K562 (cell line): Measurements from ENCODE around the gene PGAP3. TPM values are rescaled to one million over a fixed set of nuclear protein-coding genes. Genes with fewer than 3 reads are reported as not detected.

Experiments
- ATAC-seq: fragments of 200-7000 bp; cut with Tn5 transposase; 3 replicates; pipeline ENCODE4 v1.9.1; 2020; ENCODE audit warnings: moderate library complexity
- BruUV-seq: library from RNA; stranded (reverse); fragments of 400-500 nt; replicated peaks from 2 replicates; lab custom pipeline; 2021; lab: Mats Ljungman, UMichigan
- CTCF ChIA-PET: fragments of 300-600 bp; formaldehyde crosslinking; extraction: SDS; loops from one replicate; lab custom pipeline; 2021; ENCODE audit warnings: low intra/inter-chr PET ratio; lab: Yijun Ruan, JAX
- POLR2A ChIA-PET: fragments of 300-600, 350-650 bp; sonication (Branson Sonifier 250); formaldehyde crosslinking; extraction: SDS; loops from one replicate; lab custom pipeline; 2021; ENCODE audit warnings: antibody characterized with exemption, inconsistent platforms; lab: Yijun Ruan, JAX
- DNase-seq, 4 experiments: peaks; one replicate each; pipeline versions ENCODE4 v3.0.0 to v3.0.0-alpha.2; 2011 to 2018; ENCODE audit warnings: low spot score in 3 of 4, mixed read lengths in 3 of 4; ENCODE audit errors: extremely low read depth in 1 of 4
- FAIRE-seq: peaks from 2 replicates; lab custom pipeline; 2011; peaks lifted over from hg19 to GRCh38; lab: Jason Lieb, UNC
- H2AFZ ChIP-seq: 2 replicates; pipeline ENCODE4 v1.6.0; 2011; ENCODE audit warnings: low read depth, low read length, control low read depth, inconsistent platforms
- H3K27ac ChIP-seq: fragments of 200-600 bp; 3 replicates; pipeline ENCODE4 v1.8.0; 2011; ENCODE audit warnings: low read depth, mild to moderate bottlenecking, control low read depth, inconsistent platforms, low read length, moderate library complexity, mixed read lengths; ENCODE audit errors: extremely low read depth
- H3K27me3 ChIP-seq, 2 experiments: fragments of 300-600 bp in 1 of 2; 2 replicates in 1 of 2; 3 replicates in 1 of 2; pipeline versions ENCODE4 v1.6.0 to v1.8.0; 2011; ENCODE audit warnings: inconsistent platforms in 2 of 2, low read length in 2 of 2, mild to moderate bottlenecking in 1 of 2, mixed read lengths in 1 of 2, moderate library complexity in 1 of 2; ENCODE audit not compliant: control insufficient read depth in 2 of 2, insufficient read depth in 2 of 2
- H3K36me3 ChIP-seq: fragments of 300-600 bp; 3 replicates; pipeline ENCODE4 v1.8.0; 2011; ENCODE audit warnings: mild to moderate bottlenecking, low read length, inconsistent platforms; ENCODE audit not compliant: control insufficient read depth, insufficient read depth
- H3K4me1 ChIP-seq, 2 experiments: fragments of 200-600 bp in 1 of 2; replicated peaks in 1 of 2; 2 replicates in 1 of 2; 3 replicates in 1 of 2; pipeline versions ENCODE4 v1.5.1 to v1.8.0; 2011; ENCODE audit warnings: inconsistent platforms in 2 of 2, low read length in 2 of 2, mild to moderate bottlenecking in 1 of 2, mixed read lengths in 1 of 2, moderate library complexity in 1 of 2; ENCODE audit not compliant: control insufficient read depth in 2 of 2, insufficient read depth in 2 of 2
- H3K4me2 ChIP-seq: 2 replicates; pipeline ENCODE4 v1.6.1; 2011; ENCODE audit warnings: low read length, control low read depth, inconsistent platforms, mixed read lengths; ENCODE audit not compliant: insufficient read depth
- H3K4me3 ChIP-seq: fragments of 200-600 bp; sonication (generic), shearing (Covaris generic); 2 replicates; pipeline ENCODE4 v1.5.1; 2016; ENCODE audit warnings: control low read depth, inconsistent platforms
- H3K79me2 ChIP-seq: fragments of 200-600 bp; 3 replicates; pipeline ENCODE4 v1.8.0; 2011; ENCODE audit warnings: low read length, inconsistent platforms; ENCODE audit not compliant: control insufficient read depth, insufficient read depth
- H3K9ac ChIP-seq, 2 experiments: 2 replicates each; pipeline versions ENCODE4 v1.6.0 to v1.6.1; 2011; ENCODE audit warnings: low read depth in 2 of 2, low read length in 2 of 2, control low read depth in 1 of 2, inconsistent platforms in 1 of 2, mild to moderate bottlenecking in 1 of 2, mixed read lengths in 1 of 2; ENCODE audit not compliant: insufficient read depth in 1 of 2
- H3K9me1 ChIP-seq: one replicate; pipeline ENCODE4 v1.6.0; 2011; ENCODE audit warnings: inconsistent platforms, mild to moderate bottlenecking, low read length, moderate library complexity; ENCODE audit not compliant: control insufficient read depth, insufficient read depth
- H3K9me3 ChIP-seq: replicated peaks from 2 replicates; pipeline ENCODE4 v1.5.1; 2011; ENCODE audit warnings: low read depth, low read length, inconsistent platforms; ENCODE audit not compliant: control insufficient read depth, insufficient read depth
- H4K20me1 ChIP-seq: replicated peaks from 2 replicates; pipeline ENCODE4 v1.6.1; 2011; ENCODE audit warnings: low read length, inconsistent platforms, mixed read lengths; ENCODE audit not compliant: control insufficient read depth, insufficient read depth
- CTBP1 ChIP-seq: fragments of 450-650 bp; IDR thresholded peaks from 2 replicates; pipeline ENCODE4 v1.6.1; 2016; ENCODE audit warnings: borderline replicate concordance
- MIER1 ChIP-seq: fragments of 450-650 bp; IDR thresholded peaks from 2 replicates; pipeline ENCODE4 v1.6.1; 2016; ENCODE audit warnings: antibody characterized with exemption, mild to moderate bottlenecking, low read depth
- MTA3 ChIP-seq: fragments of 450-650 bp; formaldehyde crosslinking; IDR thresholded peaks from 2 replicates; pipeline ENCODE4 v1.6.1; 2017; ENCODE audit warnings: mild to moderate bottlenecking, borderline replicate concordance
- YY1 ChIP-seq, 3 experiments: IDR thresholded peaks; 2 replicates each; pipeline ENCODE4 v1.6.1; 2011; ENCODE audit warnings: low read length in 2 of 3, mild to moderate bottlenecking in 2 of 3, moderate library complexity in 2 of 3, borderline replicate concordance in 1 of 3, control low read depth in 1 of 3, low read depth in 1 of 3; ENCODE audit not compliant: insufficient read depth in 3 of 3, insufficient replicate concordance in 2 of 3, control insufficient read depth in 1 of 3, insufficient read length in 1 of 3; ENCODE audit errors: extremely low read depth in 1 of 3
- ZBTB33 ChIP-seq: sonication (generic); formaldehyde crosslinking; IDR thresholded peaks from 2 replicates; pipeline ENCODE4 v1.8.1; 2023; ENCODE audit warnings: mild to moderate bottlenecking, missing genetic modification reagents
- ZNF121 ChIP-seq: sonication (generic); formaldehyde crosslinking; conservative IDR thresholded peaks from 2 replicates; pipeline ENCODE4 v1.8.0; 2022; ENCODE audit warnings: missing genetic modification reagents
- ZNF561 ChIP-seq: fragments of 450-650 bp; formaldehyde crosslinking; conservative IDR thresholded peaks from 2 replicates; pipeline ENCODE4 v1.4.0; 2020; ENCODE audit warnings: mild to moderate bottlenecking, moderate library complexity
- WGBS: fragments of 100-300 bp; shearing (Covaris generic); methylation state at CpG from one replicate; pipeline ENCODE4 v1.1.6; 2016; ENCODE audit warnings: low coverage, mixed read lengths; ENCODE audit not compliant: insufficient coverage; ENCODE audit errors: missing lambda C conversion rate; 5-methylcytosine and 5-hydroxymethylcytosine counted together
- in situ Hi-C: fragments of 300-500 bp; cut with MboI; formaldehyde crosslinking; loops from 4 replicates; pipeline ENCODE4 v1.15.0; 2018; ENCODE audit warnings: inconsistent platforms, mixed read lengths
- intact Hi-C: fragments of 100-400 bp; cut with micrococcal nuclease; formaldehyde crosslinking; loops from 2 replicates; pipeline ENCODE4 v1.14.2; 2022
- polyA plus RNA-seq, 8 experiments: library from polyadenylated mRNA; depleted of rRNA in 4 of 8; stranded (reverse) in 5 of 8; unstranded in 3 of 8; fragments of >200 nt; fragmentation: Nextera tagmentation in 2 of 8; fragmentation: Illumina TruSeq in 1 of 8; extraction: Ambion mirVana in 2 of 8; extraction: Trizol in 1 of 8; gene quantifications; 2 replicates each; pipeline versions ENCODE4 v1.2.1 to v1.2.3, GENCODE V29; 2011 to 2014; ENCODE audit warnings: inconsistent platforms in 1 of 8, missing spikeins in 1 of 8
- total RNA-seq, 7 experiments: library from RNA; depleted of rRNA in 6 of 7; stranded (reverse); fragments of >200 nt in 6 of 7; fragmentation: Illumina TruSeq in 2 of 7; extraction: Trizol in 2 of 7; gene quantifications; 2 replicates each; pipeline versions ENCODE4 v1.2.1 to v1.2.3, GENCODE V29; 2011 to 2021; ENCODE audit warnings: low replicate concordance in 1 of 7

The PGAP3 gene
- total and polyA plus RNA-seq, 9 of the 15 experiments (the other 6 are each of a cell fraction or from before 2014, with no cell fraction given) = 0.38 to 9.4 (median 4.5) TPM

GRCh38 chr17:39622380-39623006 is 65.4 kb downstream of the PGAP3 start:
- DNase-seq = no peak
- POLR2A ChIA-PET = interaction anchor here (0.9 kb wide), 1 partner anchor 21 kb away, joined by 3 read pairs; no protein-coding TSS in a partner anchor

More at GRCh38 chr17:39622380-39623006, 65.4 kb downstream of the PGAP3 start:
- no peak overlapping the region for H3K27ac ChIP-seq
- H3K79me2 ChIP-seq = no peaks in the 10 kb centered on the region
- H3K4me3 ChIP-seq = no peak overlapping the region
- H3K4me2 ChIP-seq = peak overlapping the region; percentile 70
- peak overlapping the region; percentile 76 for H2AFZ ChIP-seq
- in situ Hi-C loops = loop anchor here (5.0 kb wide), 2 partner anchors 50 to 135 kb away; no protein-coding TSS in a partner anchor
- 33% methylated on average over 15 of the region's 16 CpGs for WGBS
- H3K27me3 ChIP-seq = peaks cover 0 to 25% of the 10 kb centered on the region in 2 experiments; a peak in 2 of 5 replicates
- no TSS peak for BruUV-seq
- TF ChIP-seq MIER1 (0 out of 2 replicates have a peak, but pooled peaks have one; percentile 3), CTBP1 (0 out of 2 replicates have a peak, but pooled peaks have one; percentile 5), ZNF561 (CRISPR knock-in tag) (no peak), ZNF121 (CRISPR knock-in tag) (peak; percentile 90), YY1 (IDR thresholded peaks at IDR 0.05; ENCODE audit: borderline replicate concordance in 1 of 3, control insufficient read depth in 1 of 3, extremely low read depth in 1 of 3, insufficient read depth in 3 of 3, insufficient read length in 1 of 3, insufficient replicate concordance in 2 of 3, low read depth in 1 of 3, low read length in 2 of 3) (peak in 1 of 3 experiments; percentile 37), MTA3 (0 out of 2 replicates have a peak, but pooled peaks have one; percentile 12), ZBTB33 (CRISPR knock-in tag) (no peak)
- TF ChIP-seq, all 486 proteins: peak for 5
- H4K20me1 ChIP-seq = no peaks in the 10 kb centered on the region
- H3K4me1 ChIP-seq = peaks cover 3 to 43% of the 10 kb centered on the region in 2 experiments; a peak in 3 of 5 replicates
- H3K9me3 ChIP-seq = no peaks in the 10 kb centered on the region
- H3K9ac ChIP-seq = peak overlapping the region in 1 of 2 experiments; percentile 79; a peak in 1 of 4 replicates
- ATAC-seq = peak; percentile 27
- no peaks in the 10 kb centered on the region for H3K9me1 ChIP-seq
- no peaks in the 10 kb centered on the region for H3K36me3 ChIP-seq
- intact Hi-C loops = loop anchor here (1.0 to 2.0 kb wide), 6 partner anchors 46 to 358 kb away; partner anchors contain the start of genes PNMT and PSMD3
- FAIRE-seq = peak; percentile 15
- CTCF ChIA-PET = interaction anchor here (0.7 to 5.2 kb wide), 14 partner anchors 8 to 579 kb away, joined by 3 to 131 read pairs (median 6); partner anchors contain the start of genes MIEN1, PGAP3, PNMT and PSMD3
